HG02973 (cell line): Measurements from ENCODE around the gene MEF2B.
"Not testable (repeated sequence)": the region's sequence is repeated elsewhere in the genome, so short reads cannot be mapped to it uniquely, and the experiment has no call there.

ENCODE experiments used
- ATAC-seq: cut with Tn5 transposase; IDR thresholded peaks from one replicate; pipeline ENCODE4 v1.9.1; 2021; ENCODE audit warnings: moderate library complexity; ENCODE audit not compliant: unreplicated experiment

Gene MEF2B

GRCh38 chr19:19132912-19133311 is 37.2 kb downstream of the MEF2B start:
- ATAC-seq: no peak

- ATAC-seq: no peak
Observed at GRCh38 chr19:19131989-19132388, 38.1 kb downstream of the MEF2B start.

GRCh38 chr19:19126102-19126501 is 44.0 kb downstream of the MEF2B start:
- no peak for ATAC-seq

GRCh38 chr19:19123386-19123785 is 46.7 kb downstream of the MEF2B start:
- no peak for ATAC-seq

- no peak for ATAC-seq
Observed at GRCh38 chr19:19122902-19123301, 47.2 kb downstream of the MEF2B start.

- ATAC-seq: no peak
Observed at GRCh38 chr19:19121371-19121770, 48.7 kb downstream of the MEF2B start.

- no peak for ATAC-seq
Observed at GRCh38 chr19:19120308-19121231, 49.5 kb downstream of the MEF2B start.

- ATAC-seq: no peak
Observed at GRCh38 chr19:19119325-19120237, 50.5 kb downstream of the MEF2B start.

GRCh38 chr19:19115954-19116353 is 54.1 kb downstream of the MEF2B start:
- no peak for ATAC-seq

GRCh38 chr19:19113040-19113626 is 56.9 kb downstream of the MEF2B start:
- no peak for ATAC-seq

- no peak for ATAC-seq
Observed at GRCh38 chr19:19111967-19112580, 58.0 kb downstream of the MEF2B start.

- ATAC-seq: no peak
Observed at GRCh38 chr19:19111136-19111835, 58.8 kb downstream of the MEF2B start.

- no peak for ATAC-seq
Observed at GRCh38 chr19:19110410-19111135, 59.5 kb downstream of the MEF2B start.

GRCh38 chr19:19109601-19110000 is 60.5 kb downstream of the MEF2B start:
- ATAC-seq: no peak

GRCh38 chr19:19107654-19108053 is 62.4 kb downstream of the MEF2B start:
- ATAC-seq: no peak

- not testable (repeated sequence) for ATAC-seq
Observed at GRCh38 chr19:19106938-19107337, 63.1 kb downstream of the MEF2B start.

- no peak for ATAC-seq
Observed at GRCh38 chr19:19106056-19106551, 64.0 kb downstream of the MEF2B start.

GRCh38 chr19:19105365-19106055 is 64.6 kb downstream of the MEF2B start:
- no peak for ATAC-seq

- ATAC-seq: no peak
Observed at GRCh38 chr19:19103167-19103566, 66.9 kb downstream of the MEF2B start.
